Astrocyte (in vitro differentiated cells and primary cell): Measurements from ENCODE around the gene PBX1.

Experiments used
- EZH2 ChIP-seq: IDR thresholded peaks from 2 replicates; pipeline ENCODE4 v1.6.1; 2012; ENCODE audit warnings: mild to moderate bottlenecking, low read length, inconsistent platforms; ENCODE audit not compliant: insufficient read depth
- TF ChIP-seq, protein P1 (sequence below): IDR thresholded peaks from 2 replicates; pipeline ENCODE4 v1.5.1; 2011; ENCODE audit warnings: low read depth, mild to moderate bottlenecking, inconsistent platforms, low read length, moderate library complexity; ENCODE audit not compliant: insufficient read depth

DNA sequence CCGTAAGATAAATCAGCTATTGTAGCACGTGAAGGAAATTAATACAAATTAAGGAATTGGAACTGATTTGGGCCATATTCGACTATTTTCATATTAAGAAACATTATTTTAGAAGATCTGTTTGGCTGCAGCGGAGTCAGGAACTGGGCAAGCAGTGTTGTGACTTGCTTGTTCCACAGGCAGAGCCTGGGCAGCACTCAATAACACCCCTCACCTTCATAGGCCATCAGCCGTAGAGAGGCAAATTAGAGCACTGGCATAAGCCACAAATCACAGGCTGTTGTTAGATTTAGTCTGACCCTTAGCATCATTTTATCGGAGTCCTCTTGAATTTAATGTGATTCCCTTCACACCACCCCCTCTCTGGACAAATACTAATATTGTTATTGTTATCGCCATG is 72.8 kb downstream of the PBX1 start:
- TF ChIP-seq, protein P1, sequence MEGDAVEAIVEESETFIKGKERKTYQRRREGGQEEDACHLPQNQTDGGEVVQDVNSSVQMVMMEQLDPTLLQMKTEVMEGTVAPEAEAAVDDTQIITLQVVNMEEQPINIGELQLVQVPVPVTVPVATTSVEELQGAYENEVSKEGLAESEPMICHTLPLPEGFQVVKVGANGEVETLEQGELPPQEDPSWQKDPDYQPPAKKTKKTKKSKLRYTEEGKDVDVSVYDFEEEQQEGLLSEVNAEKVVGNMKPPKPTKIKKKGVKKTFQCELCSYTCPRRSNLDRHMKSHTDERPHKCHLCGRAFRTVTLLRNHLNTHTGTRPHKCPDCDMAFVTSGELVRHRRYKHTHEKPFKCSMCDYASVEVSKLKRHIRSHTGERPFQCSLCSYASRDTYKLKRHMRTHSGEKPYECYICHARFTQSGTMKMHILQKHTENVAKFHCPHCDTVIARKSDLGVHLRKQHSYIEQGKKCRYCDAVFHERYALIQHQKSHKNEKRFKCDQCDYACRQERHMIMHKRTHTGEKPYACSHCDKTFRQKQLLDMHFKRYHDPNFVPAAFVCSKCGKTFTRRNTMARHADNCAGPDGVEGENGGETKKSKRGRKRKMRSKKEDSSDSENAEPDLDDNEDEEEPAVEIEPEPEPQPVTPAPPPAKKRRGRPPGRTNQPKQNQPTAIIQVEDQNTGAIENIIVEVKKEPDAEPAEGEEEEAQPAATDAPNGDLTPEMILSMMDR: no peak
- no peak for TF ChIP-seq EZH2
